ENCODE results near the gene VPS37B.
A peak's percentile ranks its signal among the peaks of the same experiment; 100 is the strongest.

The VPS37B gene

DNA sequence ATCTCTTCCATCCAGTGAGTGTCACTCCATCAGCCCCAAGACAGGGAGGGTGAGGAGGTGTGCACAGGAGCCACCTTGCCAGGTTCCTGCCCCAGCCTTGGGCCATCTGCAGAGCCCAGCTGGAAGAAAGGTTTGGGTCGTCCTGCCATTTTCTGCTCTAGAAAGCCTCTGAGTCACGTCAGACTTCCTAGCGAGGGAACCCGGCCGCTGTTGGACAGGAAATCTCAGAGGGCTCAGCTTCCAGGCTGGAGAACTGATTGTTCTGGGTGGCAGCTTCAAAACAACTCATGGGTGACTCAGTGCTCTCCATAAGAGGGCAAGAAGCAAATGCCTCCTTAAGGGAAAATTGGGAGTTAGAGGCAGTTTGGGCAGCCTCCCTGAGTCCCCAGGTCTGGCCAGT lies 44.1 kb downstream of the VPS37B start:
- DNase-seq (ENCODE audit: low spot score), result no peak

DNA sequence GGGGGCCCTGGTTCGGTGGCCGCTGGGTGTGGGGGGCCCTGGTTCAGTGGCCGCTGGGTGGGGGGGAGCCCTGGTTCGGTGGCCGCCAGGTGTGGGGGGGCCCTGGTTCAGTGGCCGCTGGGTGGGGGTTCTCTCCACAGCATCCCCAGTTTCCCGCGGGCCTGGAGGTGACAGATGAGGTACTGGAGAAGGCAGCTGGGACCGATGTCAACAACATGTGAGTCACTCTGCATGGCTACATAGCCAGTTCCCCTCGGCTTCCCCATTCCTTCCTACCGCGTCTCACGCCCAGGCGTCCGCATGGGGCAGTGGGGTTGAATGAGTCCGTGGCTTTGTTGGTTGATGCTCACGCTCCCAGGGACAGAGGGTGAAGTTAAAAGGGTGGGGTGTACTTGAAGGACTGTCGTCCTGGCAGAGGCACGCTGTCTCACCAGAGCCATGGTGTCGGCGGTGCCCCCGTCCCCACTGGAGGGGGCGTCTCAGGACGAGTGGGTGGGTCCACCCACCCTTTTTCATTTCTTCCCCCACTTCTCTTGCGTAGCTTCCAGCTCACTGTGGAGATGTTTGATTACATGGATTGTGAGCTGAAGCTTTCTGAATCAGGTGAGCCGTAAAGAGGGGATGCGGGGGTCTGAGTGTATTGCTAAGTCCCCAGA lies 45.1 kb downstream of the VPS37B start:
- no peak for DNase-seq (ENCODE audit: low spot score)

- no peak for DNase-seq (ENCODE audit: low spot score)
Observed at GRCh38 chr12:122850048-122850445, 45.9 kb downstream of the VPS37B start.

GRCh38 chr12:122849352-122850047 lies 46.4 kb downstream of the VPS37B start:
- no peak for DNase-seq (ENCODE audit: low spot score)

- no peak for DNase-seq (ENCODE audit: low spot score)
Observed at GRCh38 chr12:122848471-122849351, 47.2 kb downstream of the VPS37B start.

- DNase-seq (ENCODE audit: low spot score), result no peak
Observed at GRCh38 chr12:122847921-122848421, 48.0 kb downstream of the VPS37B start.

GRCh38 chr12:122847516-122847836 lies 48.4 kb downstream of the VPS37B start:
- DNase-seq (ENCODE audit: low spot score), result no peak

DNA sequence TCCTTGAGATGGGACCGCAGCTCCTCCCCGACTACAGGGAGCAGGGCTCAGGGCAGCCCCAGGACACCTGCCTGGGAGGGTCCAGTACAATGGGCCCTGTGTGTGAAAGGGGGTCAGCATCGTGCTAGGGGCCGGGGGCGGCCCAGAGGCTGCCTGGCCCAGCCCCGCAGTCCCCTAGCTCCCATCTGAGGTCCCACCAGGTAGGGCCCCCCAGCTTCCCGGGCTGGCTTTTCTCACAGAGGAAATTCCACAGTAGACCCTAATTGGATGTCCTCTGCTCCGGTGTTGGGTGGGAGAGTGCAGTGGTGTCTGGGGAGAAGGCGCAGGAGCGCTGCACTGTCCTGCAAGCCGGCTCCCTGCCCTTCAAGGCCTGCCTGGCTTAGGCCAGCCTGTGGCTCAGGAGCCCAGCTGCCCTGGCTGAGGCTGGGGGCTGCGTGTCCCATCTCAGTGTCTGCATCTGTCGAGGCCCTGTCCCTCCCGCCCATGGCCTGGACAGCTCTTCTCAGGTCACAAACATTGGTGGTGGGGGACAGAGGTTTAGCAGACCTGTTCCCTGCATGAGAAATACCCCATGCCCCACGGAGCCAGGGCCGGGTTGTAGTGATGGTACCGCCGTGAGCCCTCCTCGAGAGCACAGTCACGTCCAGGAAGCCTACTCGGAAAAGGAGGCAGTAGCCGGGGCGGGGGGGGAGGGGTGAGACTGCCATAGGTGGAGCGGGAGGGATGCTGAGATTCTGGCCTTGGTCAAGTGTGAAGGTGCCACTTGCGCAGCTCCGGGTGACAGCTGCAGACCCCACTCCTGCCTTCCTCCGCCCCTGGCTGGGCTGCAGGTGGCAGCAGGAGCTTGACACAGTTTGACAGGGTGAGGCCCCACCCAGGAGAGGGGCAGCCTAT lies 49.1 kb downstream of the VPS37B start:
- DNase-seq (ENCODE audit: low spot score), result no peak

DNA sequence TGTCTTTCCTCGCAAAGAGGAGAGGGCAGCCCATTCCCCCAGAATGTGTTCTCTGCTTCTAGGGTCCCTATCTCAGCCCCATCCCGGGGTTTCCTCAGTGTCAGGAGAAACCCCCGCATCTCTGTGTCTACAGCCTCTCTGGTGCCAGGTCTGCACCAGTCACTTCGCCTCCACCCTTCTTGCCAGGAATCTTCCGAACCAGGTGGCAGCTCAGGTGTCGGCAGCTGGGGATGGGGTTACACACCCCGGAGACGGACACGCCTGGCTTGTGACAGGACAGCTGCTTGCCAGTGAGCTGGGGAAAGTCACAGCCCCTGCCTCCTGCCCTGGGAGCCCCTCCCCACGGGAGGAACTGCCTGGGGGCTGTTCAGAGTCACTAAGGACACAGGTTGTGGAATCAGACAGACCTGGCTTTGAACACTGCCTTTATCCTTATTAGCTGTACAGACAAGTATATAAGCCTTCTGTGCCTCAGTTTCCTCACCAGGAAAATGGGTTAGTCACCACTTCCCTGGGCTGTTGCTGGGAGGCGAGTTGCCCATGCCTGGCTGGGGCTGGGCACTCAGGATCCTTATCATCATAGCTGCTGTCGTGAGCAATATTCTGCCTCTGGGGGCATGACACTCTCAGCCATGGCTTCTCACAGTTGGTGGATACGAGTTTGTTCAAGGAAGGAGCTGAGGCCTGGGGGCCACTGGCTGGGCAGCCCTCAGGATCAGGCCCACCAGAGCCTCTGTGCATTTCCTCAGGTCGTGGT lies 49.9 kb downstream of the VPS37B start:
- DNase-seq (ENCODE audit: low spot score), result no peak

- DNase-seq (ENCODE audit: low spot score), result no peak
Observed at GRCh38 chr12:122845041-122845864, 50.7 kb downstream of the VPS37B start.

GRCh38 chr12:122844366-122844971 lies 51.5 kb downstream of the VPS37B start:
- no peak for DNase-seq (ENCODE audit: low spot score)

GRCh38 chr12:122843455-122843854 lies 52.5 kb downstream of the VPS37B start:
- DNase-seq (ENCODE audit: low spot score), result no peak

- DNase-seq (ENCODE audit: low spot score), result no peak
Observed at GRCh38 chr12:122842505-122843405, 53.2 kb downstream of the VPS37B start.

DNA sequence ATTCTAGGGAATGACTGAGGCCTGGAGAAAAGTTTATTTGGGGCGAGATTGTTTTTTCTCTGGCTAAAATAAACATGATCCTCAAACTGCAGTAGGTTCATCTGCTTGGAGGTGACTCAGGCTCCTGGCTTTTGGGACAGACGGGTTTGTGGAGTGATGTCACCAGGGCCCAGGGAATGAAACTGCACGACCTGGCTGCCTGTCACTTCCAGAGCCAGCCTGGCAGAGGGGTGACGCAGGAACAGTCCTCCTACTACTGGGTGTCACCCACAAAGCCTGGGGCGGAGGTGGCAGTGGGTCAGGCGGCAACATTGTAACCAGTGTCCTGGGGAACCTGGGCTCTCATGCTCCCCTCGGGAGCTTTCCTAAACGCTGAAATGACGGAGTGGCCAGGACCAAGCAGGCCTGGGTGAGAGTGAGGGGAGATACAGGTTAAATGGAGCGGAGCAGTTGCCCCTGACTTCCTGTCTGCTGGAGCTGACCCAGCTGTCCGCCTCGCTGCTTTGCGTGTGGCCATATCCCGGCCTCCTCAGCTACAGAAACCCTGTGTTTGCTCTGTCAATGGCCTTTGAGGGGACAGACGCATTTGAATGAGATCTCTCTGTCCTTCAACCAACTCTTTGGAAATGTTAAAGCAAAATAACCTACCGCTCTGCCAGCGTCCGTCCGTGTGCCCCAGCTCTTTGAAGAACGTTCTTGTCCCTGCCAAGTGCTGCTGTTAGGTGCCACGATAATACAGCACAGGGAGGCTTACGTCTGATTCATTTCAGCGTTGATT lies 54.2 kb downstream of the VPS37B start:
- DNase-seq (ENCODE audit: low spot score), result no peak

GRCh38 chr12:122840580-122841513 lies 55.1 kb downstream of the VPS37B start:
- DNase-seq (ENCODE audit: low spot score), result peak; percentile 49

DNA sequence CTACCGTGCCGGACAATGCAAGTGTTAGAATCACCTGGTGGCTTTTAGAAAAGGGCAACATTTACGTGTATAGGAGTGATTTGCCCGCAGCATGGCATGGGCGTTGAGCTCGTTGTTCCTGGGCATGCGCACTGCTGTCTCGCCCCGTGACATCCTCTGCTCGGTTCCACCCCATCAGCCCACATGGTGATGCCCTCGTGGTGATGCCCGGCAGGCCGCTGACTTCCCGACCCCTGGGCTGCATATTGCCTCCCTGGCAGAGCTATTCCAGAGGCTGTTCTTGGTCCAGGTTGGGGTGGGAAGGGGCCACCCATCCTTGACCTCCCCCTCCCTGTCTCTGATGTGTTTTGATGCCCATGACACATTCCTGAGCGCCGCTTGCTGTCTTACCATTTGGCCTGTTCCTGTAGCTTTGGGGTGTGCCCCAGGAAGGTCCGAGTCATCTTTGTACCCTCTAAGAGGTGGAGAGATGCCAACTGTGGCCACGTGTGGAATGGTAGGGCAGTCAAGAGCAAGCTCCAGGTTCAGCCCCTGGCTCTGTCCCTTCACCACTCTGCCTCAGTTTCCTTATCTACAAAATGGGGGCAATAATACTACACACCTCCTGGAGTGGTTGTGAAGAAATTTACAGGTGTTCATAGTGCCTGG lies 55.9 kb downstream of the VPS37B start:
- DNase-seq (ENCODE audit: low spot score), result no peak
